Tibial nerve (tissue), 4 donors: Measurements from ENCODE around the gene HTT. TPM values are rescaled to one million over a fixed set of nuclear protein-coding genes. Genes with fewer than 3 reads are reported as not detected.

ENCODE experiments used
- DNase-seq, 2 donors: peaks; one replicate each; pipeline ENCODE4 v3.0.0-alpha.2; 2019; ENCODE audit warnings: low spot score in 2 of 2
- H3K27ac ChIP-seq, 4 donors: fragments of 200-600 bp; sonication (generic) in 3 of 4; one replicate each; pipeline ENCODE4 v1.5.1; 2017 to 2019; ENCODE audit warnings: mild to moderate bottlenecking in 1 of 4
- H3K27me3 ChIP-seq, 2 donors: fragments of 200-600 bp; sonication (generic) in 1 of 2; one replicate each; pipeline versions ENCODE4 v1.5.1 to v1.6.0; 2017 to 2019
- H3K36me3 ChIP-seq, 3 donors: fragments of 200-600 bp; sonication (generic); one replicate each; pipeline ENCODE4 v1.5.1; 2018 to 2019
- H3K4me1 ChIP-seq, 4 donors: fragments of 200-600 bp; sonication (generic) in 3 of 4; one replicate each; pipeline ENCODE4 v1.5.1; 2017 to 2019
- H3K4me3 ChIP-seq, 4 donors: fragments of 200-600 bp; sonication (generic) in 3 of 4; one replicate each; pipeline ENCODE4 v1.5.1; 2017 to 2019; ENCODE audit warnings: mild to moderate bottlenecking in 1 of 4, moderate library complexity in 1 of 4
- H3K9me3 ChIP-seq, 4 donors: fragments of 200-600 bp; sonication (generic) in 3 of 4; one replicate each; pipeline ENCODE4 v1.5.1; 2017 to 2019
- CTCF ChIP-seq, 5 experiments: fragments of 200-600 bp in 3 of 5; fragments of 450-650 bp in 2 of 5; sonication (generic) in 3 of 5; IDR thresholded peaks; one replicate each; pipeline ENCODE4 v1.5.1; 2016 to 2019; ENCODE audit warnings: antibody characterized with exemption in 5 of 5, mild to moderate bottlenecking in 3 of 5, moderate library complexity in 2 of 5
- EP300 ChIP-seq, 2 donors: sonication (generic); formaldehyde crosslinking; IDR thresholded peaks; one replicate each; pipeline ENCODE4 v1.6.1; 2017; ENCODE audit warnings: antibody characterized with exemption in 2 of 2, mild to moderate bottlenecking in 1 of 2
- POLR2A ChIP-seq, 2 donors: fragments of 450-650 bp; IDR thresholded peaks; one replicate each; pipeline ENCODE4 v1.6.1; 2017; ENCODE audit warnings: antibody characterized with exemption in 2 of 2, mild to moderate bottlenecking in 2 of 2, moderate library complexity in 2 of 2
- WGBS, 2 donors: methylation state at CpG; one replicate each; pipeline ENCODE4 v1.1.5; 2018; 5-methylcytosine and 5-hydroxymethylcytosine counted together
- total RNA-seq, 4 donors: library from RNA; depleted of rRNA; stranded (reverse); fragments of >200 nt; gene quantifications; one replicate each; pipeline ENCODE4 v1.1.0, GENCODE V29; 2016

The HTT gene
- total RNA-seq, 4 donors from 2014 or later: 62.2 to 93.6 (median 81.2) TPM

- H3K36me3 ChIP-seq: no peaks in the 10 kb centered on the region
- H3K27me3 ChIP-seq: no peaks in the 10 kb centered on the region
- no peaks in the 10 kb centered on the region for H3K9me3 ChIP-seq
- peak overlapping the region; percentile 25 to 50 (median 47) for H3K4me3 ChIP-seq
- TF ChIP-seq POLR2A (IDR thresholded peaks at IDR 0.05) (no peak), CTCF (IDR thresholded peaks at IDR 0.05) (no peak), EP300 (IDR thresholded peaks at IDR 0.05) (no peak)
- peak overlapping the region in 2 of 4 donors; percentile 36 to 75 for H3K27ac ChIP-seq
- H3K4me1 ChIP-seq: peaks cover 0 to 40% (median 11%) of the 10 kb centered on the region in 4 donors
- peak; percentile 33 to 42 for DNase-seq
- WGBS, 2 donors: 26 to 61% methylated on average over 21 to 29 of the region's 57 CpGs
These were observed 33.0 kb upstream of the HTT start for GRCh38 chr4:3041192-3042142.

DNA sequence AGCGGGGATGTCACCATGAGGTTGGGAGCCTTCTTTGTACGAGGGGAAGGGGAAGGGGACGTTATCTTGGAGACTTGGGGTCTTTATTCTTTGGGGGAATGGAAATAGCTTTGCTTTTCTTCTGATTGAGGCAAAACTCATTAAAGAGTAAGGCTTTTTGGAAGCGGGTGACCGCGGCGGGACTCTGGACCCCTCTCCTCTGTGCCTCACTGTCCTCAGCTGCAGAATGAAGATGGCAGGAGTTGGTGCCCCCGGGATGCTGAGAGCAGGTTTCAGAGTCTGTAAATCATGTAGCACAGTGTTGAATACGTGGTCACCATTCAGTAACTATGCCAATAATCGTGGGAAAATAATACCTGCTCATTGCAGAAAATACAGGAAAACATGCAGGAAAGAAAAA, 32.3 kb upstream of the HTT start:
- no peak for DNase-seq
- peaks cover 0 to 36% (median 11%) of the 10 kb centered on the region in 4 donors for H3K4me1 ChIP-seq
- H3K4me3 ChIP-seq: peak overlapping the region; percentile 25 to 50 (median 47)
- peak overlapping the region in 2 of 4 donors; percentile 36 to 75 for H3K27ac ChIP-seq
- TF ChIP-seq POLR2A (IDR thresholded peaks at IDR 0.05) (no peak), CTCF (IDR thresholded peaks at IDR 0.05) (peak in 1 of 5 experiments; percentile 3)
- H3K27me3 ChIP-seq: no peaks in the 10 kb centered on the region
- WGBS, 2 donors: 54 to 75% methylated on average over 10 of the region's 10 CpGs
- H3K9me3 ChIP-seq: no peaks in the 10 kb centered on the region
- no peaks in the 10 kb centered on the region for H3K36me3 ChIP-seq

DNA sequence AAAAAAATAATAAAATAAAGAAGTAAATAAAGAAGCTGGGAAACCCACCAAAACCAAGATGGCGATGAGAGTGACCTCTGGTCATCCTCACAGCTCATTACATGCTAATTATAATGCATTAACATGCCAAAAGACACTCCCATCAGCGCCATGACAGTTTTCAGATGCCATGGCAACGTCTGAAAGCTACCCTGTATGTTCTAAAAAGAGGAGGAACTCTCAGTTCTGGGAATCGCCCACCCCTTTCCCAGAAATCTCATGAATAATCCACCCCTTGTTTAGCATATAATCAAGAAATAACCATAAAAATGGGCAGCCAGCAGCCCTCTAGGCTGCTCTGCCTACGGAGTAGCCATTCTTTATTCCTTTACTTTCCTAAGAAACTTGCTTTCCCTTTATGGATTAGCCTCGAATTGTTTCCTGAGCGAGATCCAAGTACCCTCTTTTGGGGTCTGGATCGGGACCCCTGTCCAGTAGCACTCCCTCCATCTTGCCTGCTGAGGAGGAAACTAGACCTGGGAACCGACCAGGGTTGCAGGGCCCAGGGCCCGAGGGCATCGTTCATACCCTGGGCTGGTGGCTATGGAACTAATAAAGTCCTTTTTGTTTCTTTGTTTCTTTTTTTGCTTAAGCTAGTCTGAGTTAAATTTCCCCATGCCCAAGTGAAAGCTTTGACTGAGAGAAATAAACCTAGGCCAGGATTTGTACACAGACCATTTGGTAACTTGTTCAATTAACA, 31.0 kb upstream of the HTT start:
- Histone ChIP-seq H3K36me3 (no peaks in the 10 kb centered on the region), H3K9me3 (no peaks in the 10 kb centered on the region), H3K27me3 (no peaks in the 10 kb centered on the region), H3K27ac (no peak overlapping the region), H3K4me3 (no peak overlapping the region), H3K4me1 (peaks cover 0 to 30% (median 11%) of the 10 kb centered on the region in 4 donors)
- no peak for DNase-seq
- TF ChIP-seq POLR2A (IDR thresholded peaks at IDR 0.05) (no peak), EP300 (IDR thresholded peaks at IDR 0.05) (no peak)
- WGBS, 2 donors: 73% methylated on average over 11 of the region's 11 CpGs

DNA sequence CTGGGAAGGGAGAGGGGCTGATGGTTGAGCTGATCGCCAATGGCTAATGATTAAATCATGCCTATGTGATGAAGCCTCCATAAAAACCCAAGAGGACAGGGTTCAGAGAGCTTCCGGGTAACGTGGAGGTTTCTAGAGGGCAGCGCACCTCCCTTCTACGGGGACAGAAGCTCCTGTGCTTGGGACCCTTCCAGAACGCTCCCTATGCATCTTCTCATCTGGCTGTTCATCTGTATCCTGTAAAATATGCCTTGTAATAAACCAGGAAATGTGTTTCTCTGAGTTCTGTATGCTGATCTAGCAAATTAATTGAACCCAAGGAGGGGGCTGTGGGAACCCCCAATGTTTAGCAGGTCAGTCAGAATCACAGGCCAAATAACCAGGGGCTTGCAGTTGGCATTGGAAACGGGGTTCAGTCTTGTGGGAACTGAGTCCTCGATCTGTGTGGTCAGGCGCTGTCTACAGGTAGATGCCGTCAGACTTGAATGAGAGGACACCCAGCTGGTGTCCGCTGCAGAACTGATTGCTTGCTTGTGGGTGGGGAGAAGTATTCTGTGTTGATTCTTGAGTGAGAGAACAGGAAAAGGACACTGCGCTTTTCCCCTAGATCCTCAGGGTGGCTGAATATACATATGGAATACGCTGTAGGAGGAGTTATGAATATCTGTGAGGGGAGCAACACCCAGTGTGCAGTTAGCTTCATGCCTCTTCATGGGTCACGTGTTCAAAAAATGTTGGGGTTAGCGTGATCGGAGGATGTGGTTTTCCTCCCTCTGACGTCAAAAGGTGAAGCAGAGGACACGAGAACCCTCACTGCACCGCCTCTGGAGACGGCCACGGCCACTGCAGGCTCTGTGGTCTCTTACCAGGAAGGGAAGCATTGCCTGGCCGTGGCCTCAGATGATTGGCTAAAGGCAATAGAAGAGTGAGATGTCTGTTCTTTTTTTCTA, 29.3 kb upstream of the HTT start:
- H3K27me3 ChIP-seq: no peaks in the 10 kb centered on the region
- H3K27ac ChIP-seq: no peak overlapping the region
- H3K4me1 ChIP-seq: peaks cover 0 to 28% (median 11%) of the 10 kb centered on the region in 4 donors
- WGBS, 2 donors: 68 to 69% methylated on average over 22 of the region's 22 CpGs
- H3K36me3 ChIP-seq: no peaks in the 10 kb centered on the region
- no peaks in the 10 kb centered on the region for H3K9me3 ChIP-seq
- DNase-seq: peak in 1 of 2 donors; percentile 28
- H3K4me3 ChIP-seq: no peak overlapping the region
- TF ChIP-seq POLR2A (IDR thresholded peaks at IDR 0.05): no peak
- peak in 1 of 2 donors; percentile 16 for TF ChIP-seq EP300 (IDR thresholded peaks at IDR 0.05)
- TF ChIP-seq CTCF (IDR thresholded peaks at IDR 0.05): no peak

- no peaks in the 10 kb centered on the region for H3K36me3 ChIP-seq
- TF ChIP-seq POLR2A (IDR thresholded peaks at IDR 0.05): no peak
- TF ChIP-seq CTCF (IDR thresholded peaks at IDR 0.05): no peak
- TF ChIP-seq EP300 (IDR thresholded peaks at IDR 0.05): no peak
- no peaks in the 10 kb centered on the region for H3K27me3 ChIP-seq
- 73 to 81% methylated on average over 7 of the region's 7 CpGs for WGBS, 2 donors
- no peak overlapping the region for H3K4me3 ChIP-seq
- H3K27ac ChIP-seq: no peak overlapping the region
- H3K4me1 ChIP-seq: peaks cover 0 to 22% (median 11%) of the 10 kb centered on the region in 4 donors
- DNase-seq: no peak
- no peaks in the 10 kb centered on the region for H3K9me3 ChIP-seq
These were observed 28.3 kb upstream of the HTT start for GRCh38 chr4:3046162-3046561.
